Ramos (cell line): ENCODE results near the gene NRF1.

Experiments used
- in situ Hi-C: fragments of 300-500 bp; cut with MboI; formaldehyde crosslinking; loops from one replicate; pipeline ENCODE4 v1.14.3; 2022; ENCODE audit warnings: low sequenced_read_pairs; ENCODE audit not compliant: unreplicated experiment

NRF1 gene

GRCh38 chr7:129643550-129644170 is 32.1 kb downstream of the NRF1 start:
- in situ Hi-C loops = no loop called here

- in situ Hi-C loops = no loop called here
Observed at GRCh38 chr7:129644634-129645230, 33.2 kb downstream of the NRF1 start.

DNA sequence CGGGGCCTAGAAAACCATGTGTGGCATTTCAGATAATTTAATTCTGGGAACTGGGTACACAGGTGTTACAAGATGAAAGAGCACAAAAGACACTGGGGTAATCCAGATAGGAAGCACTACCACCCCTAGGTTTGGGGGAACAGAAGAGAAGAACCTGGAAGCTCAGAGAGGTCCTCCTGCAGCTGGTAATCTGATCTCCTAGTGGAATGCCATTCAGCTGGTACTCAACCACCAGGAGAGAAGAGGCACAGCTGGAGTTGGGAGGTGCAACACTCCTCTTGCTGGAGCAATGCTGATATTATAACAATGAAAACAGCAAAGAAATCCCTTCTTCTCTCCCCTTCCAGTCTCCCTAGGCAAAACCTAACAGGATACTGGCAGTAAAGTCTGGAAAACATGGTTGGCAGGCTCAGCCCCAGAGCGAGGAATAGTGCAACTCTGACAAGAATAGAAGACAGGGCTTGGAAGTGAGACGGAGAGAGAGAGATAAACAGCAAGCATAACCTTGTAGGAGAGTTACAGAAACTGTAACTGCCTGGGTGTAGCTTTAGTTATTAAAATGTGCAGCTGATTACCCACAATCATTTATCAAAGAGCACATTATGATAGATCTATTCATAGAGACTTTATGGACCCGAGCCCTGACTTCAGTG is 35.0 kb downstream of the NRF1 start:
- in situ Hi-C loops = no loop called here

DNA sequence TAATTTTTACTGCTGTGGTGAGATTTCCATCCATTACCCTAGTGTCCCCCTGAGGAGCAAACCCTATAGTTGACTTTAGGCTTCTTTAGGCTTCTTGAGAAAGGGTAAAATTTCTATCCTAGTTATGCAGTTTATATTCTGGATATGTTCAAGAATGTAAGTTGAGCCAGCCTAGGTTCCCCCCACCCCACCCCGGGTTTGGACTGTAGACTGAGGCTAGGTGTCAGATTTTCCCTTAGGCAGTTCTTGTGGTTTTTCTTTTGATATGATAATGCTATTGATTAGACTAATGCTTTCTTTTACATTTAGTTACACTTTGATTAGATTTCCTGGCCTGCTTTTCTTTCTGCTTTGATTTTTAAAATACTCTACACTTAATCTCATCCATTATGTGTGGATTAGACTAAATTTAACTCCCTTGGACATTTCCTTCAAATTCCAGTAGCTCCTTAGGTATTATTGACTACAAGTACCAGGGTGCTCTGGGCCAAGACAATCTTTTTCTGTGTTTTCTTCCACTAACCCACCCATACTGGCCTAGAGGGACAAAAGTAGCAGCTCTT is 37.7 kb downstream of the NRF1 start:
- in situ Hi-C loops = no loop called here

- in situ Hi-C loops = loop anchor here (25.0 kb wide), 1 partner anchor 362 kb away; no protein-coding TSS in a partner anchor
Observed at GRCh38 chr7:129650056-129650758, 38.7 kb downstream of the NRF1 start.

DNA sequence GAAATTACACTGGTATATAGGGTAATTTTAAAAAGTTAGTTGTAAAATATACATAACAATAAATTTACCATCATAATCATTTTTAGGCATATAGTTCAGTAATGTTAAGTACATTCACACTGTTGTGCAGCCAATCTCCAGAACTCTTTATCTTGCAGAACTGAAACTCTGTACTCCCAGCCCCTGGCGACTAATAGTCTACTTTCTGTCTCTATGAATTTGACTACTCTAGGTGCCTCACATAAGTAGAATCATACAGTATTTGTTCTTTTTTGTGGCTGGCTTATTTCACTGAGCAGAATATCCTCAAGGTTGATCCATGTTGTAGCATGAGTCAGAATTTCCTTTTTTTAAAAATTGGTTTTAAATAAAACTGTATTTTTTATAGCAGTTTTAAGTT is 41.4 kb downstream of the NRF1 start:
- in situ Hi-C loops = loop anchor here (25.0 kb wide), 1 partner anchor 359 kb away; no protein-coding TSS in a partner anchor

DNA sequence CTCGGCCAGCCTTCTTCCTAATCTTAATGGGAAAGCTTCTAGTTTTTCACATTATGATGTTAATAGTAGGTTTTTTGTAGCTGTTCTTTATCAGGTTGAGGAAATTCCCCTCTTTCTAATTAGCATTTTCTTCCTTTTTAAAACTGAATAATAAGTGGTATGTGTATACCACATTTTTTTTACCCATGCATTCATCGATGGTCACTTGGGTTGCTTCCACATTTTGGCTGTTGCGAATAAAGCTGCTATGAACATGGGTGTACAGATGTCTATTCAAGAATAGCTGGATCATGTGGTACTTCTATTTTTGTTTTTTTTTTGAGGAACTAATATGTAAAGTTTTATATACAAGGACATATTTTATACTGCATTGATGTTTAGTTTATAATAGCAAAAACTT is 44.3 kb downstream of the NRF1 start:
- in situ Hi-C loops = loop anchor here (25.0 kb wide), 1 partner anchor 356 kb away; no protein-coding TSS in a partner anchor

DNA sequence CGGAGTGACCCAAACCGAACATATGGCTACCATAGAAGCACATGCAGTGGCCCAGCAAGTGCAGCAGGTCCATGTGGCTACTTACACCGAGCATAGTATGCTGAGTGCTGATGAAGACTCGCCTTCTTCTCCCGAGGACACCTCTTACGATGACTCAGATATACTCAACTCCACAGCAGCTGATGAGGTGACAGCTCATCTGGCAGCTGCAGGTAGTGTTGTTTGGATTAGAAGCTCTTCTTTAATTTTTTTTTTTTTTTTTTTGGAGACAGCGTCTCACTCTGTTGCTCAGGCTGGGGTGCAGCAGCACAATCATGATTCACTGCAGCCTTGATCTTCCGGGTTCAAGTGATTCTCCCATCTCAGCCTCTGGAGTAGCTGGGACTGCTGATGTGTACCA is 45.8 kb downstream of the NRF1 start:
- in situ Hi-C loops = loop anchor here (25.0 kb wide), 1 partner anchor 355 kb away; no protein-coding TSS in a partner anchor

GRCh38 chr7:129659907-129660306 is 48.4 kb downstream of the NRF1 start:
- in situ Hi-C loops = loop anchor here (25.0 kb wide), 1 partner anchor 352 kb away; no protein-coding TSS in a partner anchor

- in situ Hi-C loops = loop anchor here (25.0 kb wide), 1 partner anchor 351 kb away; no protein-coding TSS in a partner anchor
Observed at GRCh38 chr7:129661645-129662182, 50.2 kb downstream of the NRF1 start.

- in situ Hi-C loops = loop anchor here (25.0 kb wide), 1 partner anchor 349 kb away; no protein-coding TSS in a partner anchor
Observed at GRCh38 chr7:129663240-129663639, 51.7 kb downstream of the NRF1 start.

GRCh38 chr7:129664029-129665012 is 52.8 kb downstream of the NRF1 start:
- in situ Hi-C loops = loop anchor here (5.0 to 25.0 kb wide), 2 partner anchors 163 to 348 kb away; no protein-coding TSS in a partner anchor

GRCh38 chr7:129665013-129665401 is 53.5 kb downstream of the NRF1 start:
- in situ Hi-C loops = loop anchor here (5.0 to 25.0 kb wide), 2 partner anchors 162 to 347 kb away; no protein-coding TSS in a partner anchor

DNA sequence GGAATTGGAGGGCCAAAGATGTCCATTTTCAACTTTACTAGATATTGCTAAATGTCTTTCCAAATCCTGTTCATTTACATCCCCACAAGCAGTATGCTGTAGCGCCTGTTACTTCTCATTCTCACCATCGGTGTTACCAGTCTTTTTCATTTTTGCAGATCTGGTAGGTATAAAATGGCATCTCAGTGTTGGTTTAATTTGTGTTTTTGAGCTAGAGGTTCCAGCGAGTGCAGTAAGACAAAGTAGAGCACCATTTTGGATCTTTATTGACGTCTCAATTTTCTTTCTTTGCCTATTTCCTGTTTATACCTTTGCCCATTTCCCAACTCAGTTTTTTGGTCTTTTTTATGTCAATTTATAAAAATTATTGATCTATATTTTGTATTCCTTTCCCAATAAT is 55.6 kb downstream of the NRF1 start:
- in situ Hi-C loops = loop anchor here (5.0 to 25.0 kb wide), 2 partner anchors 160 to 345 kb away; no protein-coding TSS in a partner anchor

DNA sequence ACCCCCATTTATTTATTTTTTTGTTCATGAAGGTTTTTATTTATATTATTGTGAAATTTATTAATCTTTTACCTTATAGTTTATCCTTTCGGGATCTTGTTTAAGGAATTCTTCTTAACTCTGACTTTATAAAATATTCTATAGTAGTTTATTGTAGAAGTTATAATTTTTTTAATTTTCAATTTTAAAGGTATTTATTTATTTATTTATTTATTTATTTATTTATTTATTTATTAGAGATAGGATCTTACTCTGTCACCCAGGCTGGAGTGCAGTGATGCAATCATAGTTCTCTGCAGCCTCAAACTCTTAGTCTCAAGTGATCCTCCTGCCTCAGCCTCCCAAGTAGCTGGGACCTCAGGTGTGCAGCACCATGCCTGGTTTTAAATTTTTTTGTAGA is 56.0 kb downstream of the NRF1 start:
- in situ Hi-C loops = loop anchor here (5.0 to 25.0 kb wide), 2 partner anchors 160 to 345 kb away; no protein-coding TSS in a partner anchor

DNA sequence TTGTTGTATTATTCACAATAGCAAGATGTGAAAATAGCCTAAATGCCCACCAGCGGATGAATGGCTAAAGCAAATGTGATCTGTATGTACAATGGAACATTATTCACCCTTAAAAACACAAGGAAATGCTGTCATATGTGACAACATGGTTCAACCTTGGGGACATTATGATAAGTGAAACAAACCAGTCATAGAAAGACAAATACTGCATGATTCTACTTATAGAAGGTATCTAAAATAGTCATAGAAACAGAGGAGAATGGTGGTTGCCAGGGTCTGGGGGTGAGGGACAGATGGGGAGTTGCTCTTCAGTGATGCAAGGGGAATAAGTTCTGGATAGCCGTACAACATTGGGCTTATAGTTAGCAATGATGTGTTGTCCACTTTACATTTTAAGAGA is 58.4 kb downstream of the NRF1 start:
- in situ Hi-C loops = loop anchor here (5.0 to 25.0 kb wide), 2 partner anchors 157 to 342 kb away; no protein-coding TSS in a partner anchor

DNA sequence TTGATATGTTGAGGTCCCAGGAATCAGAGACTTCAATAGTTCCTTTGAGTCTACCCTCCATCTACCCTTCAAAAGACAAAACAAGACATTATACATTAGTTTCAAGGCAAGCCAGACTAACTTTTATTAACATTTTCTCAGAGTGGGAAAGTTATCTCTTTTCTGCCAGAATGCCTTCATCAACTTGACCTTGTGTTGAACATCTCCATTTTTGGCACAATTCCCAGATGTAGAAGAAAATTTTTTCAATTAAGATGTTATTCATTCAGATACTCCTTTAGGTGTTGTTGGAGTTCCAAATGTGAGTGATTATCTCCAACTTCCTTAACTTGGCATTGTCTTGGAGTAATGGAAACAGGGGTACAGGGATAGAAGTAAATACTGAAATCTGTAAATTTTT is 59.1 kb downstream of the NRF1 start:
- in situ Hi-C loops = loop anchor here (25.0 kb wide), 1 partner anchor 342 kb away; no protein-coding TSS in a partner anchor

DNA sequence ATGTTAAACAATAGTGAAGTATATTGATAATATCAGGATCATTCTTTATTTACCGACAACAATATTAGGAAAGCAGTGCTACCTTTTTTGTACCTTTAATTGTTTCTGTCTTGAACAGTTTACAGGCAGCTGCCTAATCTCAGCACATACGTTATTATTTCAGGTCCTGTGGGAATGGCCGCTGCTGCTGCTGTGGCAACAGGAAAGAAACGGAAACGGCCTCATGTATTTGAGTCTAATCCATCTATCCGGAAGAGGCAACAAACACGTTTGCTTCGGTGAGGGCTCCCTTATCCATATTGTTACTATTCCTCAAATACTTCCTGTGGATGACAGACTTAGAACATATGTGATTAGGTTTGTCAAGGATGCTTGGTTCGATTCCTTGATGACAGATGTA is 59.7 kb downstream of the NRF1 start:
- in situ Hi-C loops = loop anchor here (25.0 kb wide), 1 partner anchor 341 kb away; no protein-coding TSS in a partner anchor
